Measurements from ENCODE around the gene XRCC2.
"Not testable (repeated sequence)": the region's sequence is repeated elsewhere in the genome, so short reads cannot be mapped to it uniquely, and the experiment has no call there.

The XRCC2 gene

DNA sequence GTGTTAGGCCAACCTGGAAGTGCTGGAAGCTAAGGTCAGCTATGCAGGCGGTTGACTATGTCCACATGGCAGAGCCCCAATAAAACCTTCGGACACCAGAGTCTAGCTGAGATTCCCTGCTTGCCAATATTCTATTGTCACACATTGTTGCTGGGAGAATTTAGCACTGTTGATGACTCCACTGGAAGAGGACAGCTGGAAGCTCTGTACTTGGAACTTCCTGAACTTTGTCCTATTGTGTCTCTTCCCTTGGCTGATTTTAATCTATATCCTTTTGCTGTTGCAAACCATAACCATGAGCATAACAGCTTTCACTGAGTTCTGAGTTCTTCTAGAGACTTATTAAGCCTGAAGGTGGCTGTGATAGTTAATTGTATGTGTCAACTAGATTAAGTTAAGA lies 12.0 kb downstream of the XRCC2 start:
- DNase-seq: no peak

DNA sequence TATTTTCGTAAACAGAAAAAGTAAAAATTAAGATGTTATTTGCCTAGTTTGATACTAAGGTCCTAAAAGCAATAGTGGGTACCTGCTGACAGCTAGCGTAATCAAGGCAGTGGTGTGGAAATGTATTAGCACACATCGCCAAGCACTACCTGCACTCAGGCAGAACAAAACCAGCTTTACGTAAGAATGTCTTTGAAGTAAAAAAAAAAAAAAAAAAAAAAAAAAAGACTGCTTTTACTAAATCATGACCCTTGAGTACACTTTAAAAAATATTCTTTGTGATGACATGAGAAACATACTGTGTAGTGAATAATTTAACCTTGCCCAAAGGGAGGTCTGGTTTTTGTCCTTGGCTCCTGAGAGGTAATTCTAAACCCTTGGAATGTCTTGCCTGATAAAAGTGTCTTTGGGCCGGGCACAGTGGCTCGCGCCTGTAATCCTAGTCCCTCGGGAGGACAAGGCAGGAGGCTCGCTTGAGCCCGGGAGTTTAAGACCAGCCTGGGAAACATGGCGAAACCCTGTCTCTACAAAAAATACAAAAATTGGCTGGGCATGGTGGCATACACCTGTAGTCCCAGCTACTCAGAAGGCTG lies 12.7 kb downstream of the XRCC2 start:
- no peak for DNase-seq

DNA sequence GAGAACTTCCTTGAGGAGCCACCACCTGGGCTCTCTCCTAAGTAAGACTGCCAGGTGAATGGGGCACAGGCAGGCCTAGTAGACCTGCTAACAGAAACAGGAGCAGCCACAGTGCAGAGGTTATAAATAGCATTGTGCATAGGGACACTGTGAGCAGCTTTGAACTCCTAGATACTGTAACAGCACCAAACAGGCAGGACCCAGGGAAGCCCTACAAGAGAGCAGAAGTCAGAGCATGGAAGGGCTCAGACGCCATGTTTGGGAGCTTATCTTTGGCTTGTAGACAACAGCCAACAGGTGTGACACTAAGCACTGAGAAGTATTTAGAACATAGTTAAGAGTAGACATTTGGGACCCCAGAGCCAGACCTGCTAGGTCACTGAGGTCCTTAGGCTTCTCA lies 14.5 kb downstream of the XRCC2 start:
- DNase-seq: no peak

DNA sequence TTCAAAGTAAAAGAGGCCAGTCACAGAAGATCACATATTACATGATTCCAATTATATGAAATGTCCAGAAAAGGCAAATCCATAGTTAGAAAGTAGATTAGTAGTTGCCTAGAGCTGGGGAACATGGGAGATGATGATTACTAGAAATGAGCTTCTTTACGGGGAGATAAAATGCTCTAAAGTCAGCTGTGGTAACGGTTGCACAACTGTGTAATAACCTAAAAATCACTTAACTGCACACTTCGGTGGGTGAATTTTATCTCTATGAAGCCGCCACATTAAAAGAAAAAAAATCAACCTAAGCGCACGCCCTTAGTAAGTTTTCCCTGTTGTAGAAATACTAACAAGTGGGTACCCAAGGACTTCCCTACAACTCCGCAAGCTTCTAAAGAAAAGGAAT lies 15.9 kb downstream of the XRCC2 start:
- DNase-seq: no peak

DNA sequence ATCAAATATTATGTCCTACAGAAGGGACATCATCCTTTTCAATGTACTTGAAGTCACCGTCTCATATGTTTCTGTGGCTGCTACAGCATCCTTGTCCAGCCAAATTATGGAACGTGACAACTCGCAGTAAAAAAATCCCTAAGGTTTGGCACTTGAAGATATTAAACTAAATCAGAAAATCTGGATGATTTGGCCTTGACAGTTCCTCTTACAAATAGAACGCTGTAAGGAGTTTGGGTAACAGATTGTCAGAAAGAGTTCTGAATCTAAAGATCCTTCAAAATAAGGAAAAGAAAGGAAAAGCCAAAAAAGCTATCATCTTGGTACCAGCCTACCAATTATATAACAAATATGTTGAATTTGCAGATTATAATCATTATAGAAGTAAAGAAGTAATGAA lies 21.0 kb downstream of the XRCC2 start:
- DNase-seq: no peak

DNA sequence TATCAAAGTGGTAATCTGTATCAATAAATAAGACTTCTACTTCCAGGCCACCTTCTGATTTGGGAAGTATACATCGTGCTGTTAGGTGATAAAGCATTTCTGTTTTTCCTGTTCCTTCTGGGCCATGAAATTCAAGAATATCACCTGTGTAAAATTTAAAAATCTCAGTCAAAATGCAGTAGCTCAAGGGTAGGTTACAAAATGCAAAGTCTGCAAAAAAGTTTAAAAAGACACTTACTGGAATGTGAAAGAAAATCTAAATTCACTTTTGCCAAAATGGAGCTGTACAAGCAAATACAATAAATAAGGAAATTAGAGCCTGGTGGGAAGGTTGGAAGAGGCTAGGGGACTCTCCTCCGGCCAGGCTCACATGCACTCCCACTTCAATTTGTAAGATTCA lies 26.7 kb downstream of the XRCC2 start:
- no peak for DNase-seq

DNA sequence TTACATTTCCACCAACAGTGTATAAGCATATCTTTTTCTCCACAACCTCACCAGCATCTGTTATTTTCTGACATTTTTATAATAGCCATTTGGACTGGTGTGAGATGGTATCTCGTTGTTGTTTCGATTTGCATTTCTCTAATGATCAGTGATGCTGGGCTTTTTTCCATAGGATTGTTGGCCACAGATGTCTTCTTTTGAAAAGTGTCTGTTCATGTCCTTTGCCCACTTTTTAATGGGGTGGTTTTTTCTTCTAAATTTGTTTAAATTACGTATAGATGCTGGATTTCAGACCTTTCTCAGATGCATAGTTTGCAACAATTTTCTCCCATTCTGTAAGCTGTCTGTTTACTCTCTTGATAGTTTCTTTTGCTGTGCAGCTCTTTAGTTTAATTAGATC lies 28.9 kb downstream of the XRCC2 start:
- DNase-seq: no peak

DNA sequence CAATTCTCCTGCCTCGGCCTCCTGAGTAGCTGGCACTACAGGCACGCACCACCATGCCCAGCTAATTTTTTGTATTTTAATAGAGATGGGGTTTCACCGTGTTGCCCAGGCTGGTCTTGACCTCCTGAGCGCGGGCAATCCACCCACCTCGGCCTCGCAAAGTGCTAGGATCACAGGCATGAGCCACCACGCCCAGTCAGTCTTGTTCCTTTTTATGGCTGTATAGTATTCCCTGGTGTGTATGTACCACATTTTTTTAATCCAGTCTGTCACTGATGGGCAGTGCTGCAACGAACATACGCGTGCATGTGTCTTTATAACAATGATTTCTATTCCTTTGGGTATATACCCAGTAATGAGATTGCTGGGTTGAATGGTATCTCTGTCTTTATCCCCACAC lies 29.4 kb downstream of the XRCC2 start:
- not testable (repeated sequence) for DNase-seq

DNA sequence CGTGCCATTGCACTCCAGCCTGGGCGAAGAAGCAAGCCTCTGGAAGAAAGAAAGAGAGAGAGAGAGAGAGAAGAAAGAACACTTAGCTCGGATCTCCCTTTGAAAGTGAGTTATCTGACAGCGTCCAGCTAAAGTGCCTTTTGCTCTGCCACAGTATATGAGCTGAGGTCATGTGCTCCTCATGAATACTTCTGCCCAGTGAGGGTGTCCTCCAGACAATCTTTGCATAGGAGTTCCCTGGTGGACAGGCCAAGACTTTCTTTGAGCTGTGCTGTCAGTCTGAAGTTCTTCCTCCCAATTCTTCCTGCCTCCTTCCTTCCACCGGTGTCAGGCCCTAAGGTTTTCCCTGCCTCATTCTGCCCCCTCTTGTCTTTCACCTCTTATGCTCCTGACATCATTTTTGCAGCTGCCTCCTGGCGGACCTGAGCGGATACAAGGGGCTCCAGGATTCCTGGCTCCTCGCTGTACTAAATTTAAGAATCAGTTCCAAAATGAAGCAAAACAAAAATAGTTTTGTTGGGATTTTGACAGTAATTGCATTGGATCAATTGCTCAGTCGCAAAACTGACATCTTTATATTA lies 31.9 kb downstream of the XRCC2 start:
- no peak for DNase-seq

DNA sequence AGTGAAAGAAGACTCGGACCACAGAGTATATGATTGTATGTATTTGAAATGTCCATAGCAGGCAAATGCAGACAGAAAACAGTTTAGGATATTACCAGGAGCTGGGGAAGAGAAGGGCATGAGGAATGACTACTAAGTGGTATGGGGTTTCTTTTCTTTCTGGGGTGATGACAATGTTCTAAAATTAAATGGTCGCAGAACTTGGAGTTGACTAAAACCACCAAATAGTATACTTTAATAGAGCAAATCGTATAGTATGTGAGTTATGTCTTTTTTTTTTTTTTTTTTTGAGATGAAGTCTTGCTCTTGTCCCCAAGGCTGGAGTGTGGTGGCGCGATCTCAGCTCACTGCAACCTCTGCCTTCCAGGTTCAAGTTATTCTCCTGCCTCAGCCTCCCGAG lies 34.6 kb downstream of the XRCC2 start:
- DNase-seq: no peak

DNA sequence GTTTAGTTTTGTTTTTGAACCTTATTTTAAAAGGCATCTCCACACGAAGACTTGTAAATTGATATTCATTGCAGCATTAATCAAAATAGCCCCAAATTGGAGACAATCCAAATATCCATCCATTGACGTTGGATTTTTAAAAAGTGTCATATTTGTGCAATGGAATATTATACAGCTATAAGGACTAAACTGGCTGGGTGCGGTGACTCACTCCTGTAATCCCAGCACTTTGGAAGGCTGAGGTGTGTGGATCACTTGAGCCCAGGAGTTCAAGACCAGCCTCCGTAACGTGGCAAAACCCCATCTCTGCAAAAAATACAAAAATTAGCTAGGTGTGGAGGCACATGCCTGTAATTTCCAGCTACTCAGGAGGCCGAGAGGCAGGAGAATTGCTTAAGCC lies 35.1 kb downstream of the XRCC2 start:
- DNase-seq: no peak

DNA sequence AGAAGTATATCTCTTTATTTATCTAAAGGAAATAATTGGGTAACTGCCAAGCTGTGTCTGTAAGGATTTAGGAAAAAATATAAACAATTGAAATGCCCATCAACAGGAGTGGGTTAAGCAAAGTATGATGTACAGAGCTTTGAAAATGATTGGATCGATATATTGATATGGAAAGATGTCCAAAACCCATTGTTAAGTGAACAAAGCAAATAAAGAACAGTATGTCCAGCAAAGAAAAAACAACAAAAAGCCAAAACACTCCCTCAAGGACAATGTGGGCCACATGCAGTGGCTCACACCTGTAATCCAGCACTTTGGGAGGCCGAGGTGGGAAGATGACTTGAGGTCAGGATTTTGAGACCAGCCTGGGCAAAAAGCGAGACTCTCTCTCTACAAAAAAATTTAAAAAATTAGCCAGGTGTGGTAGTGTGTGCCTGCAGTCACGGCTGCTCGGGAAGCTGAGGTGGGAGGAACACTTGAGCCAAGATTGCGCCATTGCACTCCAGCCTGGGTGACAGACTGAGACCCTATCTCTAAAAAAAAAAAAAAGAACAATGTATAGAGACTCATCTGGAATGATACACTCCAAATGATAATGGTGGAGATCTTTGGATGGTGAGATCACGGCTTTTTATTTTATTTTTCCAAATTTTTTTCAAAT lies 37.9 kb downstream of the XRCC2 start:
- no peak for DNase-seq

DNA sequence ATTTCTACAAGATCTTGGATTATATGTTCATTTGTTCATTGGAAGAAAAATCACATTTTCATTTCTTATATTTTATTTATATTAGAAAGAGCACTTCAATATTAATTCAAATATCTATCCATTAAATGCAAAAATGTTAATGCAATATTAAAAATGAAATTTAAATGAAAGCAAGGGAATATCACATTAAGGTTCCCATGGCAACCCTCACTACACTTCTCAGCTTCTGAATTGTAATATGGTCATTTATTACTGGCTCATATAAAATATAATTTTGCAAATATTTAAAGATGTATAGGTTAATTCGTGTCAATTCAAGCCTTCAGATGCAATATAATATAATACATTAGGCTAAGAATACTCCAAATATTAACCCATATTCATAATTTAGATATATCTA lies 38.8 kb downstream of the XRCC2 start:
- no peak for DNase-seq

DNA sequence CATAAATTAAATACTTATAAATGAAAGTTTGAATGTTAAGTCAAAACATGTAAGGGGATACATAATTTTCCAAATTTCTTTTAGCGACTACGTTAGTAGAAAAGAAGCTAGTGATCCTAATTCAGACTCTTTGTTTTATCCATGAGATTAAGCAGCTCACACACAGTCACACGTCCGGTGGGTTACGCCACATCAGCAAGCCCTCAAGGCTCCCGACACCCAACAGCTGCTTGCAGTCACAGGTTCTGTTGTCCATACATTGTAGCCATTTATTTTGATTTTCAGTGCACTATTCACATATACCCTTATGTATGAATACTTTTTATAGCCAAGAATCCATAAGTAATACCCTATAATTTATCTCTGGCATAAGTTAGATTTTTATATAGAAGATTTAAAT lies 39.5 kb downstream of the XRCC2 start:
- DNase-seq: no peak

DNA sequence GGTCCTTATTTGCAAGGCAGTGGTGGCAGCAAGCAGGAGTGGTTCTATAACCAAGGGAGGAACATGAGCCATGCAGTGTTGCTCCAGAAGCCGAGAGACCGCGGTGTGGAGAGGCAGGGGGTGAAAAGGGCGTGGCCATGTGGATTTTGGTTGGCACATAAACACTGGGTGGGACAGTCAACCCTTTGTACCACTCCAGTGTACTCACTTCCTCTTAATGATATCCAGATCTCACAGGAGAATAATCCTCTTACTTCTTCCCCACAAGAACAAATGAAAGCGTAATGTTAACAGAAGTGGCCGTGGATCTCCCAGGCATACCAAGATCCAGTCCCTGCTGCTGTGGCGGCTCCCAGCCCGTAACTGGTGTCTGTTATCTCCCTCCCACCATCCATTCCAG lies 42.4 kb downstream of the XRCC2 start:
- no peak for DNase-seq

DNA sequence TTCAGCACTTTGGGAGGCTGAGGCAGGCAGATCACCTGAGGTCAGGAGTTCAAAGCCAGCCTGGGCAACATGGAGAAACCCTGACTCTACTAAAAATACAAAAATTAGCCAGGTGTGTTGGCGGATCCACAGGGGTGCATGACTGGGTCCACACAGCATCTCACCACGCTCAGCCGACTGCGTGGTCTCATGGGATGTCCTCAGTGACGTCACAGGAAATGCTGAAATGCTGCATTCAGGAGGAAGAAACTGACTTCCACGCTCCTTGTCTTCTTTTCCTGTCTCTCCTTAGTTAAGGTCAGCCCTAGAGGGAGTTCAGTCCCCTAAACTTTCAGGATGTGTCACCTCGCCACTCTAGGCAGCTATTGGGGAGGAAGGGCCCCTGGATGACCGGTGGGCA lies 42.9 kb downstream of the XRCC2 start:
- no peak for DNase-seq

DNA sequence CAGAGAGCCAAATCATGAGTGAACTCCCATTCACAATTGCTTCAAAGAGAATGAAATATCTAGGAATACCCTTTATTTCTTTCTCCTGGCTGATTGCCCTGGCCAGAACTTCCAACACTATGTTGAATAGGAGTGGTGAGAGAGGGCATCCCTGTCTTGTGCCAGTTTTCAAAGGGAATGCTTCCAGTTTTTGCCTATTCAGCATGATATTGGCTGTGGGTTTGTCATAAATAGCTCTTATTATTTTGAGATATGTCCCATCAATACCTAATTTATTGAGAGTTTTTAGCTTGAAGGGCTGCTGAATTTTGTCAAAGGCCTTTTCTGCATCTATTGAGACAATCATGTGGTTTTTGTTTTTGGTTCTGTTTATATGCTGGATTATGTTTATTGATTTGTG lies 47.2 kb downstream of the XRCC2 start:
- not testable (repeated sequence) for DNase-seq

DNA sequence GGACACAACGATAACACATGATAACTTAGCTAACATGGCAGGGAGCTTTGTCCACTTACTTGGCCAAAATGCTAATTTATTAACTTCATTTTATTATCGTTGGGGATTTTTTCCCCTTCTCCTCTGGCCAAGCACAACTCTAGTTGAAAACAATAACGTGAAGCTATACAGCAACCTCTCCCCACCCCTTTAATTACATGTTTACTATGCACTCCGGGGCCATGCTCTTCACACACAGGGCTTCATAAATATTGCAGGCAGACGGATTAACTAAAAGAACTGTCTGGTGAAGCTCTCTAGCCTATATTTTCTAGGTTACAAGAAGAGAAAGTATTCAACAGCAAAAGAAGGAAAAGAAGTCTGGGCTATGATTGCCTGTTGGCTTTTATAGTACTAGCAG lies 51.7 kb downstream of the XRCC2 start:
- DNase-seq: no peak

DNA sequence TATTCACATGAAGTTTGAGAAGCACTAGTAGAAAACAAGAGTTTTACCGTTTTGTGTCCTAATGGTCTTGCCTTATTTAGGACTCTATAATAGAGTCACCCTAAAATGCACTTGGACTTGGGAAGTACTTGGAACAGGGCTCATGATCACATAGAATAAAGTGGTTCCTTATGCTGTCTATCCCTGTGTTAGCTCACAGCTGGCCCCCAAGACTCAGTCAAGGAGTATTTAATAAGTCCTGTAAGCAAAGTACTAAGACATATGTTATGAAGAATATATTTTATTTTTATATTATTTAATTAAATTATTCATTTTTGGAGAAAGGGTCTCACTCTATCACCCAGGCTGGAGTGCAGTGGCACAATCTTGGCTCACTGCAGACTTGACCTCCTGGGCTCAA lies 54.5 kb downstream of the XRCC2 start:
- DNase-seq: no peak

DNA sequence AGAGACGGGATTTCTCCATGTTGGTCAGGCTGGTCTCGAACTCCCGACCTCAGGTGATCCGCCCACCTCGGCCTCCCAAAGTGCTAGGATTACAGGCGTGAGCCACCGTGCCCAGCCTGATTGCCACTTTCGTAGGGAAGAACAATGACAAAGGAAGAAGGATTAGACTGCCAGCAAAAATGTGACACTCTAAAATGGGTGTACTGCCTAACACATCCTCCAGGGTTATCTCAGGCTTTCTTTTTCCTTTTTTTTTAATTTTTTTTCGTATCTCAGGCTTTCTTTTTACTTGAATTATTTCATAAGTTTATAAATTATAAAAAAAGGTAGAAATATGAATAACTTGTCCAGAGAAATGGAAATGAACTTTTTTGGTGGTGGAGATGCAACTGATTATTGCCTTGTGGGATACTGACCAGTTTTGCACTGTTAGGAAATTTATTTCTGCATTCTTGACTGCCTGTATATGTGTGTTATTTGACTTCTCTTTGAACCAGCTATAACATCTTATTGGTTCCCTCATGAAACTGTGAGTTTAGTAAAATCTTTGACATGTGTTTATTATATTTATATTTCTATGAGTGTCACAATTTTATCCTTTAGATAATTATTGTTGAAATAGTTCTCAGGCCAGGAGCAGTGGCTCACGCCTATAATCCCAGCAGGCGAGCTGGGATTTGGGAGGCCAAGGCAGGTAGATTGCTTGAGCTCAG lies 56.8 kb downstream of the XRCC2 start:
- DNase-seq: no peak

DNA sequence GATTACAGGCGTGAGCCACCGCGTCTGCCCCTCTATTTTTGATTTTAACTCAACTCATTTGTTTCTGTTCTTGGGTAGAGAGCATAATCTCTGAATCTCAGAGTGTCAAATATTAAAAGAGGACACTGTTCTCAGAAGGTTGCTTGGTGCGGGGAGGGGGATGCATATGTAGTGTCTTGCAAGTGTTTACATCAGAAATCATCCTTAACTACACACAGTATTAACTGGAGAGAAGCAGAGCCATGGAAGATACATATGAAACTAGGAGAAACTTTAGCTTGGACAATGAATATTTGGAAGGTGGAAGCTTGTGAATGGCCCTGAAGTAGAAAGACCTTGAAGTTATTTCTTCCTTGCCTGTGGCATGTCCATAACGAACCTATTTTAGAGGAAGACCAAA lies 57.5 kb downstream of the XRCC2 start:
- no peak for DNase-seq

DNA sequence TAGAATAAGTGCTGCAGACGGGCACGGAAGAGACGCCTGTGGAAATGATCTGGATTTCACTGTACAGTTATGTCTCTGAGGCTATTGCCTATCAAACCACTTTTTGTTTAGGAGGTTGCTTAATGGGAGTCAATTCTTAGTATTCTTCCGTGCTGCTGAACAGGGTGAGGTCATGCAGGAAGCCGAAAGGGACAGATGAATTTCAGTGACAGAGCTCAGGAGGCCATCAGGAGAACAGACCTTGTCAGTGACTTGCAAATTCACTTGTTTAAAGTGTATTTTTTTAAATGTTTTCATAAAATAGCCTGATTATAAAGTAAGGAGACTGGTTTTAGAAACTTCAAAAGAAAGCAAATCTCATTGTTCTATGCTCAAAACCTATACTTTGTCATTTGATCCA lies 58.9 kb downstream of the XRCC2 start:
- no peak for DNase-seq

DNA sequence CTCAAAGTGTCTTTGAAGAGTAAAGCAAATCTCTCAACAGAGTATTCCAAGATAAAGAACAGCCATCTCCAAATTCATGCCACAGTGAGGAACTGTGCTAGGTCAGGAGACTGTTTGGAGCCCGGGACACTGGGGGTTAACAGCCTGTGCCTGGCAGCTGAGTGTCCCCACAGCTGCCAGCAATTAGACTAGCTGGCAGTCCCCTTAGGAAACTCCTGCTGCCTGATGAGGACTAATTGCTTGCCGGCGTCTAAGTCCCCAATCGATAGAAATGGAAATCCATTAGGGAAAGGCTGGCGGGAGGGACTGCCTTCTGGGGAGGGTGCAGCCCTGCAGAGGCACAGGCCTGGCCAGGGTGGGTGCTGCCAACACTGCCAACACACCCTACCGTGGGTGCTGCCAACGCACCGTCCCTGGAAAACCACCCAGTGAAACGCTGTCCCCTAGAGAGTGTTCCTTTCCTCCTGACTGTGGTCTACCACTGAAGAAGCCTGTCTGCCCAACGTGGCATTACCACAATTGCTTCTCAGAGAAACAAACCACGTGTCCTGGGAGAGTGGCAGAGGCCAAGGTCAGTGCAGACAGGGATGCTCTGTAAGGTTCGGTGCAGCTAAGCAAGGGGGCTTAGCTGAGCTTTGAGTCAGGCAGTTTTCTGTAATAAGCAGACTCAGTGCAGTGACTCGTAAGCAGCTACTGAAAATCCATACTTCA lies 60.8 kb downstream of the XRCC2 start:
- no peak for DNase-seq

DNA sequence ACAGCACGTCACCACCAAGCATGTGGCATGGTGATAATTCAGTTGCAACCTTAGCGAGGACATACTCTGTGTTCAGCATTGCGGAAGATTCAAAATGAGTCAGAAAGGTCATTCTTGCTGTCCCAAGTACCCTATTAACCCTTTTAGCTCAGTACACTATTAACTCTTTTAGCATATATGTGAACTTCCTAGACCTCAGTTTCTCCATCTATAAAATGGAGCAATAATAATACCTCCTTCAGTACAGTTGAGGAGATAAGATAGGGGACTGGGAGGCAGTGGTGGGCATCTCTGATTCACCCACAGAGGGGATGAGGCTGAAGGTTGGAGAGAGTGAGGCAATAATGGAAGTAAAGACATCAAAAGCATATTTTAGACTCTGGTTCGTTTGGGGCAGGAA lies 67.3 kb downstream of the XRCC2 start:
- DNase-seq: no peak
